GM20000 (cell line): Measurements from ENCODE around the gene RNASE4.
"Not testable (repeated sequence)": the region's sequence is repeated elsewhere in the genome, so short reads cannot be mapped to it uniquely, and the experiment has no call there.

ENCODE experiments used
- DNase-seq: peaks from one replicate; pipeline ENCODE4 v3.0.0; 2012; ENCODE audit warnings: low spot score
- CTCF ChIP-seq: IDR thresholded peaks from 2 replicates; pipeline ENCODE4 v1.5.1; 2012; ENCODE audit warnings: mild to moderate bottlenecking, control low read depth; ENCODE audit errors: extremely low read depth, missing control alignments

The RNASE4 gene

GRCh38 chr14:20720741-20721140, 36.4 kb downstream of the RNASE4 start:
- no peak for TF ChIP-seq CTCF
- no peak for DNase-seq

- TF ChIP-seq CTCF = no peak
- no peak for DNase-seq
Measured at GRCh38 chr14:20722016-20722415, 37.7 kb downstream of the RNASE4 start.

- no peak for TF ChIP-seq CTCF
- DNase-seq = no peak
Measured at GRCh38 chr14:20723488-20723887, 39.1 kb downstream of the RNASE4 start.

- not testable (repeated sequence) for DNase-seq
Measured at GRCh38 chr14:20726121-20726520, 41.8 kb downstream of the RNASE4 start.

GRCh38 chr14:20726531-20726930, 42.2 kb downstream of the RNASE4 start:
- TF ChIP-seq CTCF = no peak
- no peak for DNase-seq

GRCh38 chr14:20730891-20731290, 46.5 kb downstream of the RNASE4 start:
- DNase-seq = no peak

GRCh38 chr14:20732477-20732876, 48.1 kb downstream of the RNASE4 start:
- no peak for TF ChIP-seq CTCF
- no peak for DNase-seq

More at GRCh38 chr14:20730891-20731290, 46.5 kb downstream of the RNASE4 start:
- no peak for TF ChIP-seq CTCF

- no peak for TF ChIP-seq CTCF
- no peak for DNase-seq
Measured at GRCh38 chr14:20732979-20733635, 48.7 kb downstream of the RNASE4 start.
